Astrocyte (in vitro differentiated cells and primary cell): ENCODE data around the gene RPS6KA4. TPM values are rescaled to one million over a fixed set of nuclear protein-coding genes. Genes with fewer than 3 reads are reported as not detected.

Experiments
- DNase-seq: peaks from one replicate; pipeline ENCODE4 v3.0.0-alpha.2; 2010; ENCODE audit warnings: low read depth
- FAIRE-seq: peaks from 2 replicates; lab custom pipeline; 2011; peaks lifted over from hg19 to GRCh38; lab: Jason Lieb, UNC
- H2AFZ ChIP-seq: 2 replicates; pipeline ENCODE4 v1.6.0; 2012; ENCODE audit warnings: low read depth, low read length, inconsistent platforms
- H3K27ac ChIP-seq: 2 replicates; pipeline ENCODE4 v1.5.1; 2011; ENCODE audit warnings: low read depth, low read length, inconsistent platforms
- H3K27me3 ChIP-seq: 2 replicates; pipeline ENCODE4 v1.6.0; 2011; ENCODE audit warnings: low read length, inconsistent platforms; ENCODE audit not compliant: insufficient read depth
- H3K36me3 ChIP-seq: 2 replicates; pipeline ENCODE4 v1.5.1; 2011; ENCODE audit warnings: low read length, inconsistent platforms; ENCODE audit not compliant: insufficient read depth
- H3K4me1 ChIP-seq: 2 replicates; pipeline ENCODE4 v1.5.1; 2011; ENCODE audit warnings: low read length, inconsistent platforms; ENCODE audit not compliant: insufficient read depth
- H3K4me2 ChIP-seq: 2 replicates; pipeline ENCODE4 v1.6.0; 2012; ENCODE audit warnings: low read length, inconsistent platforms
- H3K4me3 ChIP-seq: 2 replicates; pipeline ENCODE4 v1.5.1; 2011; ENCODE audit warnings: low read depth, mild to moderate bottlenecking, low read length, inconsistent platforms; ENCODE audit not compliant: insufficient read depth
- H3K79me2 ChIP-seq: 2 replicates; pipeline ENCODE4 v1.6.0; 2012; ENCODE audit warnings: mild to moderate bottlenecking, low read length, inconsistent platforms; ENCODE audit not compliant: insufficient read depth
- H3K9ac ChIP-seq: 2 replicates; pipeline ENCODE4 v1.6.0; 2012; ENCODE audit warnings: mild to moderate bottlenecking, low read length, inconsistent platforms
- H3K9me3 ChIP-seq: 2 replicates; pipeline ENCODE4 v1.5.1; 2012; ENCODE audit warnings: low read depth, mild to moderate bottlenecking, low read length, inconsistent platforms; ENCODE audit not compliant: insufficient read depth
- H4K20me1 ChIP-seq: 2 replicates; pipeline ENCODE4 v1.6.0; 2012; ENCODE audit warnings: low read length, inconsistent platforms; ENCODE audit not compliant: insufficient read depth
- H3K27ac Mint-ChIP-seq: one replicate; pipeline ENCODE4 v1.8.0; 2021; ENCODE audit warnings: mild to moderate bottlenecking, mixed read lengths; ENCODE audit not compliant: unreplicated experiment
- H3K27me3 Mint-ChIP-seq: one replicate; pipeline ENCODE4 v1.8.0; 2021; ENCODE audit warnings: low read depth, mixed read lengths; ENCODE audit not compliant: unreplicated experiment
- H3K36me3 Mint-ChIP-seq: one replicate; pipeline ENCODE4 v1.8.0; 2021; ENCODE audit warnings: low read depth, mixed read lengths; ENCODE audit not compliant: unreplicated experiment
- H3K4me1 Mint-ChIP-seq: one replicate; pipeline ENCODE4 v1.8.0; 2021; ENCODE audit warnings: low read depth, mixed read lengths; ENCODE audit not compliant: unreplicated experiment
- H3K4me3 Mint-ChIP-seq: one replicate; pipeline ENCODE4 v1.8.0; 2021; ENCODE audit warnings: mild to moderate bottlenecking, moderate library complexity, mixed read lengths; ENCODE audit not compliant: unreplicated experiment
- H3K9me3 Mint-ChIP-seq: one replicate; pipeline ENCODE4 v1.8.0; 2021; ENCODE audit warnings: mild to moderate bottlenecking, mixed read lengths; ENCODE audit not compliant: unreplicated experiment
- CTCF ChIP-seq: IDR thresholded peaks from 2 replicates; pipeline ENCODE4 v1.5.1; 2011; ENCODE audit warnings: low read depth, mild to moderate bottlenecking, inconsistent platforms, low read length, moderate library complexity; ENCODE audit not compliant: insufficient read depth
- EZH2 ChIP-seq: IDR thresholded peaks from 2 replicates; pipeline ENCODE4 v1.6.1; 2012; ENCODE audit warnings: mild to moderate bottlenecking, low read length, inconsistent platforms; ENCODE audit not compliant: insufficient read depth
- total RNA-seq: library from RNA; stranded (reverse); gene quantifications from 2 replicates; pipeline ENCODE4 v1.2.1, GENCODE V29; 2021

The RPS6KA4 gene
- total RNA-seq, 1 donor from 2014 or later, result 36.2 TPM

DNA sequence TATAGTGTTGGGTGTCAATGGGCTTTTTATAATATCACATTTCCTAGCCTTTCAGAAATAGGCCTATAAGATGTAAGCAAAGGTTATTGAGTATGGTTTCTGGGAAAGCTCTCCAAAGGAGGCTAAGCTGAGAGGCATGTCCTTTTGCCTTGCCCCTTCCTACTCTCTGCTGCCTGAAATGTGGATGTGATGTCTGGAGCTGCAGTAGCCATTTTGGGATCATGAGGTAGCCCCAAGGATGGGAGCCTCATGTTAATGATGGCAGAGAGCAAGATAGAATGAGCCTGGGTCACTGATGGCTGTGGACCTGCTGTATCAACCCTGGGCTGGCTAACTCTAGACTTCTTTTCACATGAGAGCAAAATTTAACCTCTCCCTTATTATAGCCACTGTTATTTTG is 29.0 kb downstream of the RPS6KA4 start:
- TF ChIP-seq CTCF, result no peak
- no peak for TF ChIP-seq EZH2
- no peaks in the 10 kb centered on the region for H3K36me3 Mint-ChIP-seq
- no peak overlapping the region for H3K9ac ChIP-seq
- H3K27me3 ChIP-seq, result peaks cover 7% of the 10 kb centered on the region
- H3K27me3 Mint-ChIP-seq, result peaks cover 29% of the 10 kb centered on the region
- no peak overlapping the region for H3K4me3 ChIP-seq
- no peak for DNase-seq
- no peaks in the 10 kb centered on the region for H3K79me2 ChIP-seq
- H3K9me3 Mint-ChIP-seq, result peaks cover 4% of the 10 kb centered on the region
- H3K9me3 ChIP-seq, result no peaks in the 10 kb centered on the region
- H4K20me1 ChIP-seq, result no peaks in the 10 kb centered on the region
- peaks cover 7% of the 10 kb centered on the region for H3K4me1 Mint-ChIP-seq
- no peak overlapping the region for H3K27ac ChIP-seq
- peaks cover 8% of the 10 kb centered on the region for H3K4me1 ChIP-seq
- H3K36me3 ChIP-seq, result no peaks in the 10 kb centered on the region
- H3K27ac Mint-ChIP-seq, result no peak overlapping the region
- FAIRE-seq, result no peak
- no peak overlapping the region for H3K4me2 ChIP-seq
- H2AFZ ChIP-seq, result no peak overlapping the region
- H3K4me3 Mint-ChIP-seq, result no peak overlapping the region

- Histone ChIP-seq H3K79me2 (no peaks in the 10 kb centered on the region), H3K4me3 (no peak overlapping the region), H2AFZ (no peak overlapping the region), H3K9me3 (no peaks in the 10 kb centered on the region), H3K4me2 (no peak overlapping the region), H3K9ac (no peak overlapping the region), H3K4me1 (peaks cover 8% of the 10 kb centered on the region), H3K36me3 (no peaks in the 10 kb centered on the region), H3K27me3 (peaks cover 7% of the 10 kb centered on the region), H3K27ac (no peak overlapping the region), H4K20me1 (no peaks in the 10 kb centered on the region)
- FAIRE-seq (no peak), DNase-seq (no peak)
- Mint-ChIP-seq H3K4me1 (peaks cover 7% of the 10 kb centered on the region), H3K27me3 (peaks cover 24% of the 10 kb centered on the region), H3K4me3 (no peak overlapping the region), H3K9me3 (peaks cover 4% of the 10 kb centered on the region), H3K27ac (no peak overlapping the region), H3K36me3 (no peaks in the 10 kb centered on the region)
- no peak for TF ChIP-seq CTCF
- TF ChIP-seq EZH2, result no peak
Observed at GRCh38 chr11:64388894-64389293, 29.9 kb downstream of the RPS6KA4 start.

GRCh38 chr11:64389851-64390250 is 30.9 kb downstream of the RPS6KA4 start:
- Histone ChIP-seq H3K27ac (no peak overlapping the region), H4K20me1 (no peaks in the 10 kb centered on the region), H3K79me2 (no peaks in the 10 kb centered on the region), H3K27me3 (peaks cover 9% of the 10 kb centered on the region), H3K4me1 (peaks cover 8% of the 10 kb centered on the region), H3K9ac (no peak overlapping the region), H3K9me3 (no peaks in the 10 kb centered on the region), H3K4me2 (no peak overlapping the region), H3K4me3 (no peak overlapping the region), H2AFZ (no peak overlapping the region), H3K36me3 (no peaks in the 10 kb centered on the region)
- Mint-ChIP-seq H3K4me3 (no peak overlapping the region), H3K9me3 (peaks cover 4% of the 10 kb centered on the region), H3K36me3 (no peaks in the 10 kb centered on the region), H3K27me3 (peaks cover 22% of the 10 kb centered on the region), H3K4me1 (peaks cover 7% of the 10 kb centered on the region), H3K27ac (no peak overlapping the region)
- FAIRE-seq, result no peak
- TF ChIP-seq CTCF, result no peak
- no peak for TF ChIP-seq EZH2
- no peak for DNase-seq
